Activated CD4-positive, alpha-beta T cell treated with anti-CD3 and anti-CD28 coated beads for 36 hours (primary cell): ENCODE results near the gene DBH. TPM values are rescaled to one million over a fixed set of nuclear protein-coding genes. Genes with fewer than 3 reads are reported as not detected.

Experiments used
- ATAC-seq: fragments of 200-7000 bp; cut with Tn5 transposase; one replicate; pipeline ENCODE4 v1.10.0; 2021; ENCODE audit warnings: mild to moderate bottlenecking, moderate library complexity
- CTCF ChIA-PET: fragments of 350-600 bp; sonication (Branson Sonifier 250); formaldehyde crosslinking; loops from one replicate; lab custom pipeline; 2021; ENCODE audit warnings: antibody characterized with exemption; lab: Charles Lee
- POLR2A ChIA-PET: fragments of 350-600 bp; sonication (Branson Sonifier 250); formaldehyde crosslinking; loops from one replicate; lab custom pipeline; 2021; ENCODE audit warnings: antibody characterized with exemption, inconsistent platforms; lab: Charles Lee
- DNase-seq: peaks from one replicate; pipeline ENCODE4 v3.0.0-alpha.2; 2020
- H3K27ac Mint-ChIP-seq: one replicate; pipeline ENCODE4 v1.8.0; 2021; ENCODE audit warnings: mixed read lengths
- H3K27me3 Mint-ChIP-seq: one replicate; pipeline ENCODE4 v1.8.0; 2021; ENCODE audit warnings: mixed read lengths
- H3K36me3 Mint-ChIP-seq: one replicate; pipeline ENCODE4 v1.8.0; 2021; ENCODE audit warnings: low read depth, mixed read lengths
- H3K4me1 Mint-ChIP-seq: one replicate; pipeline ENCODE4 v1.8.0; 2021; ENCODE audit warnings: mixed read lengths
- H3K4me3 Mint-ChIP-seq: one replicate; pipeline ENCODE4 v1.8.0; 2021; ENCODE audit warnings: mild to moderate bottlenecking, moderate library complexity, mixed read lengths
- H3K9me3 Mint-ChIP-seq: one replicate; pipeline ENCODE4 v1.8.0; 2021; ENCODE audit warnings: low read depth, mixed read lengths
- intact Hi-C, 2 experiments: fragments of 100-400 bp; cut with DNase I in 1 of 2; cut with micrococcal nuclease in 1 of 2; formaldehyde crosslinking; loops; one replicate each; pipeline versions ENCODE4 v1.14.2 to v1.15.1; 2022 to 2024; cut with DNase I, micrococcal nuclease
- total RNA-seq, 2 experiments: library from RNA; stranded (reverse); gene quantifications; one replicate each; pipeline ENCODE4 v1.2.3, GENCODE V29; 2021

The DBH gene
- total RNA-seq, 2 experiments from 2014 or later: not detected

- H3K27me3 Mint-ChIP-seq: no peaks in the 10 kb centered on the region
- H3K27ac Mint-ChIP-seq: no peak overlapping the region
- CTCF ChIA-PET: interaction anchor here (0.6 to 0.9 kb wide), 2 partner anchors 365 to 616 kb away, joined by 3 read pairs; no protein-coding TSS in a partner anchor
- POLR2A ChIA-PET: no interaction called here
- no peaks in the 10 kb centered on the region for H3K4me1 Mint-ChIP-seq
- H3K9me3 Mint-ChIP-seq: peaks cover 8% of the 10 kb centered on the region
- DNase-seq (no peak), ATAC-seq (no peak)
- no peak overlapping the region for H3K4me3 Mint-ChIP-seq
- no peaks in the 10 kb centered on the region for H3K36me3 Mint-ChIP-seq
- intact Hi-C loops: no loop called here
Measured at GRCh38 chr9:133628766-133629165, 7.4 kb upstream of the DBH start.

GRCh38 chr9:133629221-133630110, 6.7 kb upstream of the DBH start:
- Mint-ChIP-seq H3K36me3 (no peaks in the 10 kb centered on the region), H3K4me3 (no peak overlapping the region), H3K9me3 (peaks cover 8% of the 10 kb centered on the region), H3K27ac (no peak overlapping the region), H3K27me3 (no peaks in the 10 kb centered on the region), H3K4me1 (no peaks in the 10 kb centered on the region)
- CTCF ChIA-PET: interaction anchor here (0.9 kb wide), 1 partner anchor 365 kb away, joined by 3 read pairs; no protein-coding TSS in a partner anchor
- POLR2A ChIA-PET: no interaction called here
- ATAC-seq (no peak), DNase-seq (no peak)
- intact Hi-C loops: no loop called here

GRCh38 chr9:133631111-133631510, 5.1 kb upstream of the DBH start:
- no peaks in the 10 kb centered on the region for H3K4me1 Mint-ChIP-seq
- POLR2A ChIA-PET: no interaction called here
- intact Hi-C loops: no loop called here
- ATAC-seq: no peak
- H3K27ac Mint-ChIP-seq: no peak overlapping the region
- CTCF ChIA-PET: interaction anchor here (0.6 kb wide), 1 partner anchor 11 kb away, joined by 3 read pairs; no protein-coding TSS in a partner anchor
- DNase-seq: no peak
- peaks cover 7% of the 10 kb centered on the region for H3K9me3 Mint-ChIP-seq
- H3K36me3 Mint-ChIP-seq: no peaks in the 10 kb centered on the region
- no peaks in the 10 kb centered on the region for H3K27me3 Mint-ChIP-seq
- H3K4me3 Mint-ChIP-seq: no peak overlapping the region

- CTCF ChIA-PET: no interaction called here
- POLR2A ChIA-PET: no interaction called here
- ATAC-seq: no peak
Measured at GRCh38 chr9:133632806-133633680, 3.1 kb upstream of the DBH start.

GRCh38 chr9:133633681-133634080, 2.5 kb upstream of the DBH start:
- CTCF ChIA-PET: interaction anchor here (0.6 kb wide), 1 partner anchor 126 kb away, joined by 3 read pairs; no protein-coding TSS in a partner anchor
- POLR2A ChIA-PET: no interaction called here
- H3K27ac Mint-ChIP-seq: no peak overlapping the region

More at GRCh38 chr9:133632806-133633680, 3.1 kb upstream of the DBH start:
- H3K27ac Mint-ChIP-seq: no peak overlapping the region
- no peaks in the 10 kb centered on the region for H3K4me1 Mint-ChIP-seq
- no peaks in the 10 kb centered on the region for H3K27me3 Mint-ChIP-seq
- DNase-seq: no peak
- H3K36me3 Mint-ChIP-seq: no peaks in the 10 kb centered on the region
- H3K9me3 Mint-ChIP-seq: no peaks in the 10 kb centered on the region
- intact Hi-C loops: no loop called here
- H3K4me3 Mint-ChIP-seq: no peak overlapping the region

GRCh38 chr9:133634081-133634691, 2.0 kb upstream of the DBH start:
- Mint-ChIP-seq H3K27ac (no peak overlapping the region), H3K4me3 (no peak overlapping the region), H3K9me3 (no peaks in the 10 kb centered on the region), H3K4me1 (no peaks in the 10 kb centered on the region), H3K36me3 (no peaks in the 10 kb centered on the region), H3K27me3 (no peaks in the 10 kb centered on the region)
- intact Hi-C loops: no loop called here
- ChIA-PET POLR2A (no interaction called here), CTCF (interaction anchor here (0.6 kb wide), 1 partner anchor 126 kb away, joined by 3 read pairs; no protein-coding TSS in a partner anchor)
- no peak for ATAC-seq
- no peak for DNase-seq

More at GRCh38 chr9:133633681-133634080, 2.5 kb upstream of the DBH start:
- ATAC-seq (no peak), DNase-seq (no peak)
- Mint-ChIP-seq H3K36me3 (no peaks in the 10 kb centered on the region), H3K27me3 (no peaks in the 10 kb centered on the region), H3K4me1 (no peaks in the 10 kb centered on the region), H3K9me3 (no peaks in the 10 kb centered on the region), H3K4me3 (no peak overlapping the region)
- intact Hi-C loops: no loop called here

- Mint-ChIP-seq H3K4me1 (no peaks in the 10 kb centered on the region), H3K9me3 (no peaks in the 10 kb centered on the region), H3K27me3 (no peaks in the 10 kb centered on the region), H3K36me3 (no peaks in the 10 kb centered on the region), H3K27ac (no peak overlapping the region), H3K4me3 (no peak overlapping the region)
- CTCF ChIA-PET: no interaction called here
- intact Hi-C loops: no loop called here
- ATAC-seq: no peak
- no peak for DNase-seq
- POLR2A ChIA-PET: no interaction called here
Measured at GRCh38 chr9:133635098-133635497, 1.1 kb upstream of the DBH start.

GRCh38 chr9:133636902-133637301, 739 bp downstream of the DBH start:
- Mint-ChIP-seq H3K27me3 (no peaks in the 10 kb centered on the region), H3K4me3 (no peak overlapping the region), H3K27ac (no peak overlapping the region), H3K36me3 (no peaks in the 10 kb centered on the region), H3K9me3 (no peaks in the 10 kb centered on the region), H3K4me1 (no peaks in the 10 kb centered on the region)
- ChIA-PET CTCF (no interaction called here), POLR2A (no interaction called here)
- DNase-seq: no peak
- intact Hi-C loops: no loop called here
- ATAC-seq: no peak

- no peaks in the 10 kb centered on the region for H3K27me3 Mint-ChIP-seq
- intact Hi-C loops: no loop called here
- no peaks in the 10 kb centered on the region for H3K36me3 Mint-ChIP-seq
- CTCF ChIA-PET: no interaction called here
- POLR2A ChIA-PET: no interaction called here
- no peak overlapping the region for H3K4me3 Mint-ChIP-seq
- H3K4me1 Mint-ChIP-seq: no peaks in the 10 kb centered on the region
- no peak overlapping the region for H3K27ac Mint-ChIP-seq
- ATAC-seq (no peak), DNase-seq (no peak)
- no peaks in the 10 kb centered on the region for H3K9me3 Mint-ChIP-seq
Measured at GRCh38 chr9:133637451-133638055, 1.4 kb downstream of the DBH start.

- ChIA-PET POLR2A (no interaction called here), CTCF (no interaction called here)
- Mint-ChIP-seq H3K4me1 (no peaks in the 10 kb centered on the region), H3K27me3 (no peaks in the 10 kb centered on the region), H3K27ac (no peak overlapping the region), H3K36me3 (no peaks in the 10 kb centered on the region), H3K9me3 (no peaks in the 10 kb centered on the region), H3K4me3 (no peak overlapping the region)
- intact Hi-C loops: no loop called here
- DNase-seq (no peak), ATAC-seq (no peak)
Measured at GRCh38 chr9:133638076-133638475, 1.9 kb downstream of the DBH start.

- intact Hi-C loops: no loop called here
- no peak for ATAC-seq
- Mint-ChIP-seq H3K4me3 (no peak overlapping the region), H3K36me3 (no peaks in the 10 kb centered on the region), H3K27me3 (no peaks in the 10 kb centered on the region), H3K4me1 (no peaks in the 10 kb centered on the region), H3K27ac (no peak overlapping the region), H3K9me3 (no peaks in the 10 kb centered on the region)
- no peak for DNase-seq
- POLR2A ChIA-PET: no interaction called here
- CTCF ChIA-PET: no interaction called here
Measured at GRCh38 chr9:133638711-133639110, 2.5 kb downstream of the DBH start.
